Tongue (tissue), 2 donors: Measurements from ENCODE around the gene HUS1. TPM values are rescaled to one million over a fixed set of nuclear protein-coding genes. Genes with fewer than 3 reads are reported as not detected.
"Not testable (repeated sequence)": the region's sequence is repeated elsewhere in the genome, so short reads cannot be mapped to it uniquely, and the experiment has no call there.

Experiments
- DNase-seq: peaks from one replicate; pipeline ENCODE4 v3.0.0-alpha.2; 2015
- total RNA-seq: library from RNA; depleted of rRNA; stranded (reverse); fragments of >200 nt; gene quantifications from one replicate; pipeline ENCODE4 v1.2.3, GENCODE V29; 2014

HUS1 gene
- total RNA-seq, 1 donor from 2014 or later: 26.9 TPM

DNA sequence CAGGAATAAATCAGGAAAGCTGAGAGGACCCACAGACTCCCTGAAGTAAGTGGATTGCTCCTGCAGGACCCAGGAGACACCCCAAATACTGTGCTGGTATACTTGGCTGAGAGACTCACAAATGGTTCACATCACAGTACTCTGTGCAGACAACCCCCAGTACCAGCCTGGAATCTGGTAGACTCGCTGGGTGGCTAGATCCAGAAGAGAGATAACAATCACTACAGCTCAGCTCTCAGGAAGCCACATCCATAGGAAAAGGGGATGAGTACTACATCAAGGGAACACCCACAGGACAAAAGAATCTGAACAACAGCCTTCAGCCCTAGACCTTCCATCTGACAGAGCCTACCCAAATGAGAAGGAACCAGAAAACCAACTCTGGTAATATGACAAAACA, 62.9 kb downstream of the HUS1 start:
- not testable (repeated sequence) for DNase-seq

DNA sequence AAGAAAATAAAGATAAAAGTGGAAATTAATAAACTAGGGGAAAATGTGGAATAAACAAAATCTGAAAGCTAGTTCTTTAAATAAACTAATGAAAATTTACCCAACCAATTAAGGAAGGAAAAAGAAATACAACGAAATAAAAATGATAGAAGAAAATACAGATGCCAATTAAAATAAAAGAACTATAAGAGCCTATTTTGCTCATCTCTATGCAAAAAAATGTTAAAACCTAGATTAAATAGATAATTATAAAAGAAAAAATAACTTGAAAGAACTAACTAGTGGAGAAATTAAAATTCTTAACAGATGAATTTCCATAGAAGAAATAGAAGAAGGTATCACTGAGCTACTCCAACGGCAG, 63.8 kb downstream of the HUS1 start:
- DNase-seq: no peak

DNA sequence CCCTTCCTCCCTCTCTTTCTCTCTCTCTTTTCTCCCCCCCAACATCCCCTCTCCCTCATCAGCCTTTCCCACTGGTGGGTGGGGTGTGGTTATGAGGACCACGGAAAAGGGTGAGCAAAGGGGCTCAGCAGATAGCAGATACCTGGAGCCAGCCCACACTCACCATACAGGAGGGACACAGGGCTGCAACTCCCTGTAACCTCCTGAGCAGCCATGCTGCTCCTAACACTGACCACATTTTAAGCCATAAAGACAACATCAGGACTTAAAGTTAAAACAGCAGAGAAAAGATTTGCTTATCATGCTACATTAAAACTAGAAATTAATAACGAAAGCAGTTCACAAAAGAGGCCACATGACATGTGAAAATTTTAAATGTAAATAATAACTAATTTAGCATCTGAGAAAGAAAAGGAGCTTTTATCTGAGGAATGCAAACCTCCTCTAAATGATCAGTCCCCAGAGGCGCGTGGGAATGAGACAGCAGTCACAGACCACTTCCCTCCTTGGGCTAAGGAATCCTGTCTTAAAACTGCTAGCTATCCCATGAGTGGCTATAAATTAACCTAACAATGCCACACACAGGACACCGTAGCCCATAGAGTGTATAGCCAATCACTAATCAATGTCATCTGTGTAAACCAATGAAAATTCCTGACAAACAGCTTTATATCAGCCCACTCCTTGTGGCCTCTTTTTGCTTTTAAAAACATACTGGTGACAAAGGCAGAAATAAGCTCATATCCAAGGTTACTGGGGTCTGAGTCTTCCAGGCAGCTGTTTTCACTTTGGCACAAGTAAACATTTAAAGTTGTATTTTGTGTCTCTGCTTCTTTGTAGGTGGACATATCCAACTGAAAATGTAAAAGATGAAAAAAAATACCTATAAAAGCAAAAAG, 64.4 kb downstream of the HUS1 start:
- no peak for DNase-seq

Other genes starting within 250 kb of the HUS1 start
- gene PKD1L1, start 31.1 kb downstream of the HUS1 start, total RNA-seq: 1.1 TPM
- not detected for gene SUN3, start 49.5 kb upstream of the HUS1 start, total RNA-seq
- gene C7orf57, start 55.9 kb upstream of the HUS1 start, total RNA-seq: not detected
- 3.3 TPM for gene UPP1, start 109.7 kb upstream of the HUS1 start, total RNA-seq
- 0.72 TPM for gene ABCA13, start 191.8 kb upstream of the HUS1 start, total RNA-seq